Stomach smooth muscle (tissue), 2 donors: Measurements from ENCODE around the gene BCAS1.

ENCODE experiments used
- H3K27ac ChIP-seq: one replicate; pipeline ENCODE4 v1.7.0; 2013; ENCODE audit warnings: mild to moderate bottlenecking, low read length, inconsistent platforms
- H3K27me3 ChIP-seq, 2 donors: one replicate each; pipeline ENCODE4 v1.7.0; 2013; ENCODE audit warnings: low read length in 2 of 2; ENCODE audit not compliant: insufficient read depth in 2 of 2, control insufficient read depth in 1 of 2
- H3K36me3 ChIP-seq, 2 donors: one replicate each; pipeline ENCODE4 v1.7.0; 2013; ENCODE audit warnings: low read length in 2 of 2; ENCODE audit not compliant: control insufficient read depth in 2 of 2, insufficient read depth in 2 of 2
- H3K4me1 ChIP-seq: one replicate; pipeline ENCODE4 v1.7.0; 2013; ENCODE audit warnings: low read length; ENCODE audit not compliant: control insufficient read depth, insufficient read depth
- H3K4me3 ChIP-seq, 2 donors: one replicate each; pipeline ENCODE4 v1.7.0; 2013; ENCODE audit warnings: low read length in 2 of 2
- H3K9ac ChIP-seq, 2 donors: one replicate each; pipeline ENCODE4 v1.7.0; 2013; ENCODE audit warnings: low read length in 2 of 2, mild to moderate bottlenecking in 1 of 2
- H3K9me3 ChIP-seq, 2 donors: one replicate each; pipeline ENCODE4 v1.7.0; 2013; ENCODE audit warnings: low read length in 2 of 2; ENCODE audit not compliant: control insufficient read depth in 2 of 2
- donor health status: healthy.
- donor health status: Pancreatic carcinoma.

BCAS1 gene

GRCh38 chr20:53964067-53964466 lies 106.3 kb downstream of the BCAS1 start:
- H3K4me3 ChIP-seq = no peak overlapping the region
- no peaks in the 10 kb centered on the region for H3K36me3 ChIP-seq
- H3K27ac ChIP-seq = no peak overlapping the region
- H3K4me1 ChIP-seq = no peaks in the 10 kb centered on the region
- H3K27me3 ChIP-seq = no peaks in the 10 kb centered on the region
- no peak overlapping the region for H3K9ac ChIP-seq
- H3K9me3 ChIP-seq = no peaks in the 10 kb centered on the region

- Histone ChIP-seq H3K27me3 (no peaks in the 10 kb centered on the region), H3K27ac (no peak overlapping the region), H3K9me3 (no peaks in the 10 kb centered on the region), H3K4me1 (no peaks in the 10 kb centered on the region), H3K4me3 (no peak overlapping the region), H3K36me3 (no peaks in the 10 kb centered on the region), H3K9ac (no peak overlapping the region)
Measured at GRCh38 chr20:53963635-53964034, 106.8 kb downstream of the BCAS1 start.

- Histone ChIP-seq H3K4me3 (no peak overlapping the region), H3K27ac (no peak overlapping the region), H3K9me3 (no peaks in the 10 kb centered on the region), H3K36me3 (no peaks in the 10 kb centered on the region), H3K27me3 (no peaks in the 10 kb centered on the region), H3K9ac (no peak overlapping the region), H3K4me1 (no peaks in the 10 kb centered on the region)
Measured at GRCh38 chr20:53962388-53962787, 108.0 kb downstream of the BCAS1 start.

- Histone ChIP-seq H3K27me3 (no peaks in the 10 kb centered on the region), H3K4me1 (no peaks in the 10 kb centered on the region), H3K9ac (no peak overlapping the region), H3K4me3 (no peak overlapping the region), H3K36me3 (no peaks in the 10 kb centered on the region), H3K27ac (no peak overlapping the region), H3K9me3 (no peaks in the 10 kb centered on the region)
Measured at GRCh38 chr20:53961527-53961926, 108.9 kb downstream of the BCAS1 start.

GRCh38 chr20:53960579-53961272 lies 109.7 kb downstream of the BCAS1 start:
- no peaks in the 10 kb centered on the region for H3K9me3 ChIP-seq
- H3K36me3 ChIP-seq = no peaks in the 10 kb centered on the region
- H3K4me3 ChIP-seq = no peak overlapping the region
- no peak overlapping the region for H3K27ac ChIP-seq
- H3K27me3 ChIP-seq = no peaks in the 10 kb centered on the region
- H3K9ac ChIP-seq = no peak overlapping the region
- no peaks in the 10 kb centered on the region for H3K4me1 ChIP-seq

GRCh38 chr20:53959911-53960578 lies 110.3 kb downstream of the BCAS1 start:
- H3K4me1 ChIP-seq = no peaks in the 10 kb centered on the region
- no peak overlapping the region for H3K27ac ChIP-seq
- H3K9ac ChIP-seq = no peak overlapping the region
- no peak overlapping the region for H3K4me3 ChIP-seq
- no peaks in the 10 kb centered on the region for H3K9me3 ChIP-seq
- H3K27me3 ChIP-seq = no peaks in the 10 kb centered on the region
- no peaks in the 10 kb centered on the region for H3K36me3 ChIP-seq

GRCh38 chr20:53958260-53958659 lies 112.1 kb downstream of the BCAS1 start:
- H3K4me3 ChIP-seq = no peak overlapping the region
- H3K4me1 ChIP-seq = no peaks in the 10 kb centered on the region
- no peaks in the 10 kb centered on the region for H3K27me3 ChIP-seq
- no peaks in the 10 kb centered on the region for H3K36me3 ChIP-seq
- H3K27ac ChIP-seq = no peak overlapping the region
- no peaks in the 10 kb centered on the region for H3K9me3 ChIP-seq
- H3K9ac ChIP-seq = no peak overlapping the region

GRCh38 chr20:53957451-53958172 lies 112.8 kb downstream of the BCAS1 start:
- Histone ChIP-seq H3K36me3 (no peaks in the 10 kb centered on the region), H3K4me3 (no peak overlapping the region), H3K9me3 (peaks cover 0 to under 1% of the 10 kb centered on the region in 2 donors), H3K9ac (no peak overlapping the region), H3K4me1 (no peaks in the 10 kb centered on the region), H3K27ac (no peak overlapping the region), H3K27me3 (no peaks in the 10 kb centered on the region)

GRCh38 chr20:53956013-53956715 lies 114.2 kb downstream of the BCAS1 start:
- peaks cover 0 to 3% of the 10 kb centered on the region in 2 donors for H3K9me3 ChIP-seq
- H3K4me1 ChIP-seq = no peaks in the 10 kb centered on the region
- no peaks in the 10 kb centered on the region for H3K36me3 ChIP-seq
- no peak overlapping the region for H3K27ac ChIP-seq
- no peak overlapping the region for H3K4me3 ChIP-seq
- no peaks in the 10 kb centered on the region for H3K27me3 ChIP-seq
- no peak overlapping the region for H3K9ac ChIP-seq

GRCh38 chr20:53954723-53955658 lies 115.4 kb downstream of the BCAS1 start:
- Histone ChIP-seq H3K9ac (no peak overlapping the region), H3K27me3 (no peaks in the 10 kb centered on the region), H3K4me1 (no peaks in the 10 kb centered on the region), H3K27ac (no peak overlapping the region), H3K36me3 (no peaks in the 10 kb centered on the region), H3K4me3 (no peak overlapping the region), H3K9me3 (peaks cover 0 to 3% of the 10 kb centered on the region in 2 donors)
